22Rv1 (cell line): ENCODE results near the gene AREL1.

Source experiments
- H3K27ac ChIP-seq: fragments of 450-650 bp; 2 replicates; pipeline ENCODE4 v1.5.1; 2017
- CTCF ChIP-seq: fragments of 450-650 bp; IDR thresholded peaks from 2 replicates; pipeline ENCODE4 v1.5.1; 2017; ENCODE audit warnings: mild to moderate bottlenecking
- ZFX ChIP-seq: fragments of 450-650 bp; IDR thresholded peaks from 2 replicates; pipeline ENCODE4 v1.6.1; 2017; ENCODE audit warnings: antibody characterized with exemption, borderline replicate concordance

The AREL1 gene

GRCh38 chr14:74711651-74712050 is 1.2 kb downstream of the AREL1 start:
- TF ChIP-seq CTCF (no peak), ZFX (no peak)
- no peak overlapping the region for H3K27ac ChIP-seq

- TF ChIP-seq CTCF (no peak), ZFX (no peak)
Observed at GRCh38 chr14:74710480-74710879, 2.4 kb downstream of the AREL1 start.

DNA sequence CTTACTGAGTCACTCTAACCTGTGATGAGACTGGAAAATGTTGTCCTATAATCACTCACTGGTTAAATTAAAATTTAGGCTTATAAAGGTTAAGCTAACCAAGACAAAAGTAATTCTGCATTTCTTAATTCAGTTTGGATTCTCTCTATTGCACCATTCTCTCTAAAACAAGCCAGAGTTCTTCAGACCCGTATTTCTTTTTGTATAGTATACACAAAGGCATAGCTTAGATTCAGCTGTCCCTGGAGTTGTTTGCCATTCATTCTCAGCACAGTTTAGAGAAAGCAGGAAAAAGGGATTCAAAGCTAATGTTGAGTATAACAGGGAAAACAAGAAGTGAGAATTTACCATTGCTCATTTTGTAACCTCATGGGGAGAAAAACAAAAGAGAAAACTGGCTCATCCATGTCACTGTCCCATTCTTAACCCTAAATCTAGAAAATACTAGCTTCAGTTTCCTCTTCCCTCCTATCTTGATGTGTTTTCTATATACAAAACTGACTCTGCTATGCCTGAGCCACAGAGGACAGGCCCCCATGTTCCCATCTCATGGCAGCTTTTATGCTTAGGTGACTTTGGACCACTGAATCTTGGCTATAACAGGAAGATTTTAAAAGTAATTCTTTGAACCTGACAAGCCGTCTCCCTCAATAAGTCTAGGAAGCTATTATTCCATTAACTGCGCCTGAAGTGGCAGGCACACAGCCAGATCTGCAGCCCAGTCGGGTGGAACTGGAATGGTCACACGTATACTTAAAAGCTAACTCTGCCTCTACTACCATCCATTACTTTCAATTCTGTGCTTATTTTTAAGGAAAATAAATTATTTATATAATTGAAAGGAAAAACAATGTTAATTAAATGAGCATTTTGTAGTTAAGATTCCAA is 7.0 kb downstream of the AREL1 start:
- H3K27ac ChIP-seq = no peak overlapping the region

More at GRCh38 chr14:74710480-74710879, 2.4 kb downstream of the AREL1 start:
- H3K27ac ChIP-seq = no peak overlapping the region

DNA sequence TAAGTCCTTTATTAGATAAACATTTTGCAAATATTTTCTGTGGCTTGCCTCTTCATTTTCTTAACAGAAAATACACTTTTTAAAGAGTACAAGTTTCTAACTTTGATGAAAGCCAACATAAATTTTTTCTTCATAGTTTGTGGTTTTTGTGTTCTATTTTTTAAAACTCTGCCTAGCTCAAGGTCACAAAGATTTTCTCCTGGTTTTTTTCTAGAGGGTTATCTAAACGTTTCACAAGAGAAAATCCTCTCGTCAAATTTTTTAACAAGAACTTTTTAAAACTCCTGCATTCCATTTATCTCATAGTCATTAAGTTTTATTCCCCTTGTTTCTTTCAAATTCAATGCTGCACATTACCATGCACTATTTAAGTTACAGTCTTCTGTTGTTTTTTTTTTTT is 8.2 kb downstream of the AREL1 start:
- no peak for TF ChIP-seq CTCF
- TF ChIP-seq ZFX = no peak
- no peak overlapping the region for H3K27ac ChIP-seq

More for the DNA sequence above, 7.0 kb downstream of the AREL1 start:
- TF ChIP-seq ZFX = no peak

GRCh38 chr14:74703043-74703442 is 9.8 kb downstream of the AREL1 start:
- TF ChIP-seq ZFX (no peak), CTCF (no peak)
- H3K27ac ChIP-seq = no peak overlapping the region

GRCh38 chr14:74702293-74702692 is 10.6 kb downstream of the AREL1 start:
- no peak for TF ChIP-seq ZFX
- no peak overlapping the region for H3K27ac ChIP-seq

- TF ChIP-seq CTCF (no peak), ZFX (no peak)
- H3K27ac ChIP-seq = no peak overlapping the region
Observed at GRCh38 chr14:74698465-74698864, 14.4 kb downstream of the AREL1 start.

DNA sequence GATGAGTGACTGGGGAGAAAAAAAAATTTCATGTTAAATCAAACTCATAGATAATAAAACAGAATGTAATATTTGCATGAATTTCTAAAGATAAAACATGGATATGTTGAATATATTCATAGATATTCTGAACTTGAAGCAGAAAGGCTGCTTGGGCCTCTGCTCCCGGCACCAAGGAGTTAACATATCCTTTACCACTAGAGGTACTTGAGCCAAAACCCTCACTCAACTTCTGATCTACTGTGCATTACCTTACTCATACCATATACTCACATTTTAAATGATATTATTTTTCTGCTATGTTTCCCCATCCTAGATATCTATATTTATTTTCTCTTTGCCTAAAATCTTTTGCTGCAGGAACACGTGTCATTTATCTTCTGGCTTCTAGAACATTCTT is 14.9 kb downstream of the AREL1 start:
- no peak for TF ChIP-seq ZFX
- no peak for TF ChIP-seq CTCF
- no peak overlapping the region for H3K27ac ChIP-seq
